Measurements from ENCODE around the gene FBXW10B.

- TF ChIP-seq POLR2A (IDR thresholded peaks at IDR 0.05) (no peak), CTCF (IDR thresholded peaks at IDR 0.05) (no peak), EP300 (IDR thresholded peaks at IDR 0.05) (no peak), POLR2AphosphoS5 (IDR thresholded peaks at IDR 0.05) (no peak)
These were observed 35.5 kb upstream of the FBXW10B start for GRCh38 chr17:15654886-15655561.

Data from sigmoid colon (tissue), 4 donors.